Measurements from ENCODE around the gene CTNNA3. TPM values are rescaled to one million over a fixed set of nuclear protein-coding genes. Genes with fewer than 3 reads are reported as not detected.

Gene CTNNA3
- total RNA-seq, 2 donors from 2014 or later, result 3.2 to 7.2 TPM

- no peak overlapping the region for H3K27ac Mint-ChIP-seq
- no peak overlapping the region for H3K4me3 Mint-ChIP-seq
- H3K36me3 ChIP-seq (ENCODE audit: control insufficient read depth, insufficient read depth, low read length), result no peaks in the 10 kb centered on the region
- TF ChIP-seq CTCF (conservative IDR thresholded peaks at IDR 0.05), result no peak
- H3K9ac ChIP-seq (ENCODE audit: extremely low read depth, low read length, poor library complexity, severe bottlenecking), result no peak overlapping the region
- WGBS, 2 experiments (ENCODE audit: insufficient coverage in 1 of 2, insufficient read length in 1 of 2), result 100% methylated on average over 1 of the region's 1 CpG; no CpG with 5 or more reads in 1 of the 2 experiments
- H3K27me3 Mint-ChIP-seq (ENCODE audit: insufficient read depth), result no peaks in the 10 kb centered on the region
- no peak for DNase-seq
- H3K9me3 Mint-ChIP-seq, result no peaks in the 10 kb centered on the region
- H3K36me3 Mint-ChIP-seq (ENCODE audit: low read depth), result no peaks in the 10 kb centered on the region
- H3K27me3 ChIP-seq (ENCODE audit: control insufficient read depth, insufficient read depth, low read length, poor library complexity, severe bottlenecking), result no peaks in the 10 kb centered on the region
- no peaks in the 10 kb centered on the region for H3K4me1 Mint-ChIP-seq
- H3K4me1 ChIP-seq (ENCODE audit: control insufficient read depth, insufficient read depth, low read length), result no peaks in the 10 kb centered on the region
- H3K27ac ChIP-seq (ENCODE audit: low read depth, low read length), result no peak overlapping the region
- H3K4me3 ChIP-seq (ENCODE audit: low read length), result no peak overlapping the region
- H3K9me3 ChIP-seq (ENCODE audit: control insufficient read depth, low read length), result no peaks in the 10 kb centered on the region
Measured at GRCh38 chr10:66038623-66039022, 1657.4 kb downstream of the CTNNA3 start.

- no peak overlapping the region for H3K4me3 Mint-ChIP-seq
- Histone ChIP-seq H3K9me3 (ENCODE audit: control insufficient read depth, low read length) (no peaks in the 10 kb centered on the region), H3K27ac (ENCODE audit: low read depth, low read length) (no peak overlapping the region), H3K4me3 (ENCODE audit: low read length) (no peak overlapping the region), H3K4me1 (ENCODE audit: control insufficient read depth, insufficient read depth, low read length) (no peaks in the 10 kb centered on the region), H3K36me3 (ENCODE audit: control insufficient read depth, insufficient read depth, low read length) (no peaks in the 10 kb centered on the region), H3K9ac (ENCODE audit: extremely low read depth, low read length, poor library complexity, severe bottlenecking) (no peak overlapping the region), H3K27me3 (ENCODE audit: control insufficient read depth, insufficient read depth, low read length, poor library complexity, severe bottlenecking) (no peaks in the 10 kb centered on the region)
- no peaks in the 10 kb centered on the region for H3K9me3 Mint-ChIP-seq
- TF ChIP-seq CTCF (conservative IDR thresholded peaks at IDR 0.05), result no peak
- no peaks in the 10 kb centered on the region for H3K36me3 Mint-ChIP-seq (ENCODE audit: low read depth)
- no peaks in the 10 kb centered on the region for H3K27me3 Mint-ChIP-seq (ENCODE audit: insufficient read depth)
- H3K4me1 Mint-ChIP-seq, result no peaks in the 10 kb centered on the region
- WGBS, 2 experiments (ENCODE audit: insufficient coverage in 1 of 2, insufficient read length in 1 of 2), result 100% methylated on average over 2 of the region's 2 CpGs; no CpG with 5 or more reads in 1 of the 2 experiments
- no peak for DNase-seq
- H3K27ac Mint-ChIP-seq, result no peak overlapping the region
Measured at GRCh38 chr10:66026321-66026720, 1669.7 kb downstream of the CTNNA3 start.

GRCh38 chr10:66025186-66025585 is 1670.8 kb downstream of the CTNNA3 start:
- Mint-ChIP-seq H3K36me3 (ENCODE audit: low read depth) (no peaks in the 10 kb centered on the region), H3K27ac (no peak overlapping the region), H3K9me3 (no peaks in the 10 kb centered on the region), H3K4me1 (no peaks in the 10 kb centered on the region), H3K27me3 (ENCODE audit: insufficient read depth) (no peaks in the 10 kb centered on the region), H3K4me3 (no peak overlapping the region)
- Histone ChIP-seq H3K27me3 (ENCODE audit: control insufficient read depth, insufficient read depth, low read length, poor library complexity, severe bottlenecking) (no peaks in the 10 kb centered on the region), H3K27ac (ENCODE audit: low read depth, low read length) (no peak overlapping the region), H3K4me1 (ENCODE audit: control insufficient read depth, insufficient read depth, low read length) (no peaks in the 10 kb centered on the region), H3K9ac (ENCODE audit: extremely low read depth, low read length, poor library complexity, severe bottlenecking) (no peak overlapping the region), H3K4me3 (ENCODE audit: low read length) (no peak overlapping the region), H3K9me3 (ENCODE audit: control insufficient read depth, low read length) (no peaks in the 10 kb centered on the region), H3K36me3 (ENCODE audit: control insufficient read depth, insufficient read depth, low read length) (no peaks in the 10 kb centered on the region)
- TF ChIP-seq CTCF (conservative IDR thresholded peaks at IDR 0.05), result no peak
- no peak for DNase-seq
